Upper lobe of right lung (tissue), 1 donor: Measurements from ENCODE around the gene SLC36A3. TPM values are rescaled to one million over a fixed set of nuclear protein-coding genes. Genes with fewer than 3 reads are reported as not detected.
A peak's percentile ranks its signal among the peaks of the same experiment; 100 is the strongest.

ENCODE experiments used
- ATAC-seq: fragments of 200-7000 bp; cut with Tn5 transposase; one replicate; pipeline ENCODE4 v1.9.1; 2020; ENCODE audit warnings: mild to moderate bottlenecking, moderate library complexity
- DNase-seq: peaks from one replicate; pipeline ENCODE4 v3.0.0-alpha.2; 2020
- H3K27ac ChIP-seq: fragments of 200-600 bp; one replicate; pipeline ENCODE4 v1.8.0; 2022
- H3K27me3 ChIP-seq: fragments of 200-600 bp; one replicate; pipeline ENCODE4 v1.8.0; 2022; ENCODE audit warnings: mild to moderate bottlenecking
- H3K36me3 ChIP-seq: fragments of 200-600 bp; one replicate; pipeline ENCODE4 v1.8.0; 2022
- H3K4me1 ChIP-seq: fragments of 200-600 bp; one replicate; pipeline ENCODE4 v1.8.0; 2022
- H3K4me3 ChIP-seq: fragments of 200-600 bp; one replicate; pipeline ENCODE4 v1.8.0; 2022; ENCODE audit warnings: mild to moderate bottlenecking
- H3K9me3 ChIP-seq: fragments of 200-600 bp; one replicate; pipeline ENCODE4 v1.8.0; 2022
- CTCF ChIP-seq: fragments of 200-600 bp; IDR thresholded peaks from one replicate; pipeline ENCODE4 v1.8.0; 2022; ENCODE audit warnings: antibody characterized with exemption
- intact Hi-C: fragments of 100-400 bp; cut with DNase I; formaldehyde crosslinking; loops from one replicate; pipeline ENCODE4 v1.11.0; 2022
- total RNA-seq: library from RNA; stranded (reverse); fragmentation: NEBNext Ultra II Directional; extraction: Animal tissue kit (Norgen Biotek cat#: 25700); gene quantifications from one replicate; pipeline ENCODE4 v1.2.1, GENCODE V29; 2021
- donor health status: DM: no; HTN: yes; CAD: no; lungs with severe emphysema.

The SLC36A3 gene
- total RNA-seq, 1 donor from 2014 or later, result not detected

- no peak for DNase-seq
- Histone ChIP-seq H3K4me1 (no peaks in the 10 kb centered on the region), H3K36me3 (no peaks in the 10 kb centered on the region), H3K9me3 (no peaks in the 10 kb centered on the region), H3K27ac (no peak overlapping the region), H3K27me3 (peaks cover 7% of the 10 kb centered on the region), H3K4me3 (no peak overlapping the region)
- intact Hi-C loops, result no loop called here
- peak; percentile 30 for ATAC-seq
- TF ChIP-seq CTCF, result no peak
Measured at GRCh38 chr5:151293624-151294023, 9.9 kb downstream of the SLC36A3 start.

GRCh38 chr5:151288180-151288579 is 15.4 kb downstream of the SLC36A3 start:
- intact Hi-C loops, result no loop called here
- H3K36me3 ChIP-seq, result no peaks in the 10 kb centered on the region
- ATAC-seq, result no peak

GRCh38 chr5:151286246-151286645 is 17.3 kb downstream of the SLC36A3 start:
- no peak for TF ChIP-seq CTCF
- intact Hi-C loops, result no loop called here
- no peak overlapping the region for H3K4me3 ChIP-seq
- H3K36me3 ChIP-seq, result no peaks in the 10 kb centered on the region
- DNase-seq (no peak), ATAC-seq (no peak)
- no peaks in the 10 kb centered on the region for H3K4me1 ChIP-seq
- H3K27me3 ChIP-seq, result no peaks in the 10 kb centered on the region
- no peaks in the 10 kb centered on the region for H3K9me3 ChIP-seq
- no peak overlapping the region for H3K27ac ChIP-seq

More at GRCh38 chr5:151288180-151288579, 15.4 kb downstream of the SLC36A3 start:
- Histone ChIP-seq H3K27me3 (no peaks in the 10 kb centered on the region), H3K27ac (no peak overlapping the region), H3K4me3 (no peak overlapping the region), H3K4me1 (no peaks in the 10 kb centered on the region), H3K9me3 (no peaks in the 10 kb centered on the region)
- no peak for TF ChIP-seq CTCF
- no peak for DNase-seq

GRCh38 chr5:151285683-151286082 is 17.9 kb downstream of the SLC36A3 start:
- intact Hi-C loops, result no loop called here
- DNase-seq (no peak), ATAC-seq (no peak)
- no peak for TF ChIP-seq CTCF
- no peak overlapping the region for H3K4me3 ChIP-seq
- H3K27ac ChIP-seq, result no peak overlapping the region
- no peaks in the 10 kb centered on the region for H3K36me3 ChIP-seq
- H3K9me3 ChIP-seq, result no peaks in the 10 kb centered on the region
- H3K27me3 ChIP-seq, result no peaks in the 10 kb centered on the region
- no peaks in the 10 kb centered on the region for H3K4me1 ChIP-seq

- peak; percentile 37 for TF ChIP-seq CTCF
- Histone ChIP-seq H3K27ac (no peak overlapping the region), H3K27me3 (no peaks in the 10 kb centered on the region), H3K9me3 (no peaks in the 10 kb centered on the region), H3K4me3 (no peak overlapping the region), H3K36me3 (no peaks in the 10 kb centered on the region), H3K4me1 (no peaks in the 10 kb centered on the region)
- peak; percentile 64 for ATAC-seq
- intact Hi-C loops, result no loop called here
- no peak for DNase-seq
Measured at GRCh38 chr5:151284392-151284967, 19.1 kb downstream of the SLC36A3 start.
